ENCODE results near the gene CTTNBP2NL.

GRCh38 chr1:112369392-112370285, 26.4 kb upstream of the CTTNBP2NL start:
- TF ChIP-seq POLR2A (IDR thresholded peaks at IDR 0.05; ENCODE audit: low read depth, low read length) (no peak), ZBTB33 (IDR thresholded peaks at IDR 0.05) (no peak), MAX (IDR thresholded peaks at IDR 0.05; ENCODE audit: low read depth, low read length) (no peak), POLR2AphosphoS5 (IDR thresholded peaks at IDR 0.05; ENCODE audit: low read length) (no peak), CTCF (IDR thresholded peaks at IDR 0.05 in 2 of 3, conservative IDR thresholded peaks at IDR 0.05 in 1 of 3; ENCODE audit: control insufficient read depth in 2 of 3, extremely low read depth in 1 of 3, insufficient read depth in 1 of 3, low read depth in 3 of 3, low read length in 3 of 3) (peak; percentile 96 to 99 (median 99); a peak in 5 of 6 replicates), ZBTB4 (CRISPR knock-in tag; IDR thresholded peaks at IDR 0.05) (no peak), NBN (IDR thresholded peaks at IDR 0.05) (no peak), CBFB (IDR thresholded peaks at IDR 0.05; ENCODE audit: low read depth) (no peak), EZH2 (IDR thresholded peaks at IDR 0.05; ENCODE audit: borderline replicate concordance, control insufficient read depth, low read depth, low read length) (no peak), RAD21 (IDR thresholded peaks at IDR 0.05; ENCODE audit: insufficient read depth, low read depth, low read length) (peak; percentile 80), ASH2L (IDR thresholded peaks at IDR 0.05; ENCODE audit: borderline replicate concordance, low read depth) (no peak)
- TF ChIP-seq, protein P1, sequence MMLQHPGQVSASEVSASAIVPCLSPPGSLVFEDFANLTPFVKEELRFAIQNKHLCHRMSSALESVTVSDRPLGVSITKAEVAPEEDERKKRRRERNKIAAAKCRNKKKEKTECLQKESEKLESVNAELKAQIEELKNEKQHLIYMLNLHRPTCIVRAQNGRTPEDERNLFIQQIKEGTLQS (IDR thresholded peaks at IDR 0.05; ENCODE audit: borderline replicate concordance, extremely low read depth, low read depth, low read length) = no peak
